Posterior vena cava (tissue), 2 donors: ENCODE data around the gene PRDM16. TPM values are rescaled to one million over a fixed set of nuclear protein-coding genes. Genes with fewer than 3 reads are reported as not detected.

ENCODE experiments used
- DNase-seq: peaks from one replicate; pipeline ENCODE4 v3.0.0-alpha.2; 2020; ENCODE audit warnings: low spot score
- intact Hi-C, 2 donors: fragments of 100-400 bp; cut with DNase I; formaldehyde crosslinking; loops; one replicate each; pipeline versions ENCODE4 v1.14.1 to v1.14.2; 2022 to 2023
- total RNA-seq, 2 donors: library from RNA; stranded (reverse); fragmentation: NEBNext Ultra II Directional; extraction: Animal tissue kit (Norgen Biotek cat#: 25700); gene quantifications; one replicate each; pipeline ENCODE4 v1.2.1, GENCODE V29; 2021
- donor health status: DM: yes; HTN: yes; CAD: no.
- donor health status: DM: yes; HTN: yes; CAD: no.

Gene PRDM16
- total RNA-seq, 2 donors from 2014 or later = 15.8 to 21.1 TPM

DNA sequence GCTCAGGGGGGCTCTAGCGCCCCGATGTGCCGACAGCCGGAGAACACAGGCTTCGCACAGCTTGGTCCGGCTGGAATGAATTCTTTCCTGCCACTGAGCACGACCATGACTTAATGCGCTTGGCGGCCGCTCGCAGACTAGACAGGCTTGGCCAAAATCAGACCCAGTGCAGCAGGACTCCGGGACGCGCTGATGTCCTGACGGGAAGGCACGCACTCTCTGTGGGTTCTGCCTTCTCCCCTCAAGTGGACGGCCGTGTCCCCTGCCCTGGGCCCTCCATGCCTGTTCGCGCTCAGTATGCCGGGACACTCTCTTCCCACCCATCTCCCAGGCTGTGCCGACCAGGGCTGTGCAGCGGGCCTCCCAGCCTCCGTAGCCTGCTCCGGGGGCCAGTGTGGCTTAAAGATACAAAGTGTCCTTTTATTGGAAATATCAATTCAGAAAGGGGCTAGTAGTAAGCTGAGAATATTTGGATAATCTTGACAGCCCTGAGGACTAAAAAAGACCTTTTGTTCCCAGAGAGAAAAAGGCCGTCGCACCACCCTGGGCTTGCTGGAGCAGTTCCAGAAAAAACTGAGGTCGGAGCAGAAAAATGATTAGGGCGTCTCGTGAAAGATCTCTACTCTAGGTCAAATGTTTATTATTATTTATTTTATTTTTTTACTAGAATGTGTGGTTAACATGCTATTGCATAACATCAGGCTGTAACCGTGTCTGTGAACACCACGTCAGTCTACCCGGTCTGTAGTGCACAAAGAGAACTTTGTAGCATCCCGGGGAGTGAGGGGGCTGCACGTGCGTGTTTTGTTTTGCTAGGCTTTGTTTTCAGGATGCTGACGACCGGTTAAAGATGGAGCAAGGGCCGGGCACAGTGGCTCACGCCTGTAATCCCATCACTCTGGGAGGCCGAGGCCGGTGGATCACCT, 297.4 kb downstream of the PRDM16 start:
- DNase-seq = peak; percentile 92
- intact Hi-C loops = no loop called here

DNA sequence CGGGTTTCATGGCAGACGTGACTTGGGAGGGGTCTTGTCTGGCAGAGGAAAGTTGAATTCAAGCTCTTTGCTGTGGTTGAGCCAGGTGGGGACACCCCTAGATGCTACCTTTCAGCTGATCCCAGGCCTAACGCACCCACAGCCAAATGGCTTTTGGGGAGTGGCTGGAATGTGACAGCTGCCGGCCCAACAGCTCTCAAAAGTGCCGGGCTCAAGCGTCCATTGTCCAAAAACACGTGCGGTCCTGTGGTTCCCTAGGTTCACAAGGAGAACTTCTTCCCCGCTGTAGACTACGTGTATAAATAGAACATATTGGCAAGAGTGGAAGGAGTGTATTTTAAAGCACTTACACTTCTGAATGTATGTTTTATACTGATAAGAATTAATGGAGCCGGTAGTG, 298.4 kb downstream of the PRDM16 start:
- no peak for DNase-seq
- intact Hi-C loops = no loop called here

DNA sequence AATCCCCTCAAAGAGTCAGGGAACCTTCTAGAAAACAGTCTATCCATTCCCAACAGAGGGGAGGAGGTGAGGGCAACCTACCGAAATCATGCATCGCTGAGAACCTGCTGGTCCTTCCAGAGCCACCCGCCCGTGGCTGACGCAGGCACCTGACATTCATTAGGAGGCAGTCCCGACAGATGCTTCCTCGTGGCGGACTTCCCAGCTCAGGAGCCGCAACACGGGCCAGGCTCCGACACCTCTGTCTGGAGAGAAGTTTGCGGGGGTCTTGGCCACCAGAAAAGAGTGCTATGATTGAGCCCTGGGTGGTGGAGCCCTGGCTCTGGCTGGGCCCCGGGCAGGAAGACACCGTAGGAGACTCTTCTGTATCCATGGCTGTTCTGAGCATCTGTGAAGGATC, 299.1 kb downstream of the PRDM16 start:
- intact Hi-C loops = loop anchor here in 1 of 2 donors (1.0 kb wide), 1 partner anchor 45 kb away; no protein-coding TSS in a partner anchor
- no peak for DNase-seq

DNA sequence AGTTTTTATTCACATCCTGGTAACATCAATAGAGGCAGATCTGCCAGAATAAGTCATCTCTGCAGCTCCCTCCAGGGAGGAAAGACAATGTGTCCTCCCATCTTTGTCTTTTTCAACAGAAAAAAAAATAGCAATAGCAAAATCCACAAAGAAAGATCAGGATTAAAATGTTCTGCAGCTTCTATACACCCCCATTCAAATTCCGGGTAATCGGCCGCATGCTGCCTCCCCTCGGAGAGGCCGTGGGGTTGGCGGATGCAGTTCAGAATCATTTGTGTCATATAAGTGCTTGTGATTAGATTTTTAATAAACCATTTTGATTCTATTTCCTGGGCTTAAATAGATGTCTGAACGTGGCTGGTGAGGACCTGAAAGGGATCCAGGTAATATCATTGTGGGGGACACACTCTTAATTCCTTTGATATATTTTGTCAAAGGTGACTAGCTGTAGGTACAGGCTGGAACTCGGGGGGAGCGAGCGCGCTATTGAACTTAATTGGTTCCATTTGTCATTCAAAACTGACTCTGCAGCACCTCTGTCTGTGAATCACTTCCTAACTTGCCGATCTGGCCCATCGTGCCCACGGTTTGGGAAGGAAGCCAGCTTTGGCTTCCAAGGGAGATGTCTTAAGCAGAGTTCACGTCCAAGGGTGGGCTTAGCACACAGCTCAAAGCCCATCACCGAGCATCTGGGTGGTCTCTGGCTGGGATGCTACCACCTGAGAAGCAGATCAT, 299.9 kb downstream of the PRDM16 start:
- no peak for DNase-seq
- intact Hi-C loops = loop anchor here in 1 of 2 donors (1.0 kb wide), 1 partner anchor 44 kb away; no protein-coding TSS in a partner anchor

DNA sequence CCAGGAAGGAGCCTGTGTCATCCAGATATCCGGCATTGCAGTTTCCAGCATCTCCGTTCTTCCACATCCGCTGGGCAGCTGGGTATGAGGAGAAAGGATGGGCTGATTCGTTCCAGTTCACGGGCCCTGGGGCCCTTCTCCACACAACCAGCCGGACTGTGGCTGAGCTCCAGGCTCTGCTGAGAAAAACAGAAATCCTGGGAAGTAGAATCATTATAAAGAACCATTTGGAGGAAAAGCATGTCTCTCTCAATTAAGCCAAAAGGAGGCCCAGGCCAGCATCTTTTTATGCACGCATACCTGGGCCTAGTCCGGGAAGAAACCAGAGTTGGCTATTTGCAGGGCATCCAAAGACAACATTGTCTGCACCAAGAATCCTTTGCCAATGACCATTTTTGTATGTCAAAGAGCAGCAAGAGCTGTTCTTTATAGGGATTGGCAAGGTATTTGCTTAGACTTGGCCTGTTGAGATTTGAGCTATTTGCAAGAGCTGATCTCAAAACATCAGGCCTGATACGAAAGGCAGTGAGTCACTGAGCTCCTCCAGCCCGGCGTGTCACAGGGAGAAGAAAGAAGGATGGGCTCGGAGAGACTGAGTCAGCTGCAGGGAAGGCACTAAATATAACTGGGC, 300.6 kb downstream of the PRDM16 start:
- peak; percentile 90 for DNase-seq
- intact Hi-C loops = no loop called here

DNA sequence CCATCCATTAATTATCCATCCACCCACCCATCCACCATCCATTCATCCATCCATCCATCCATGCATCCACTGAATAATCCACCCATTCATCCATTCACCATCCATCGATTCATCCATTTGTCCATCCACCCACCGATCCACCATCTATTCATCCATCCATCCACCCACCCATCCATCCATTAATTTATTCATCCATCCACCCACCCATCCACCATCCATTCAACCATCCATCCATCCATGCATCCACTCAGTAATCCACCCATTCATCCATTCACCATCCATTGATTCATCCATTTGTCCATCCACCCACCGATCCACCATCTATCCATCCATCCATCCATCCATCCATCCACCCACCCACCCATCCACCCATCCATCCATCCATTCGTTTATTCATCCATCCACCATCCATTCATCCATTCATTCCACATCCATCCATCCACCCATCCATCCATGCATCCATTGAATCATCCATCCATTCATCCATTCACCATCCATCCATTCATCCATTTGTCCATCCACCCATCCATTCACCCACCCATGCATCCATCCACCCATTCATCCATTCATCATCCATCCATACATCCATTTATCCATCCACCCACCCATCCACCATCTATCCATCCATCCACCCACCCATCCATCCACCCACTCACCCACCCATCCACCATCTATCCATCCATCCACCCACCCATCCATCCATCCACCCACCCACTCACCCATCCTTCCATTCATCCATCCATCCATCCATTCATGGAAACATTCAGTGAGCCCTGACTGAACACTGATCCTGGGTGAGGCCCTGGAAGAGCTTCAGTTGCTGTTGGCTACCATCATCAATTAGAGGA, 302.1 kb downstream of the PRDM16 start:
- intact Hi-C loops = no loop called here
- DNase-seq = no peak

DNA sequence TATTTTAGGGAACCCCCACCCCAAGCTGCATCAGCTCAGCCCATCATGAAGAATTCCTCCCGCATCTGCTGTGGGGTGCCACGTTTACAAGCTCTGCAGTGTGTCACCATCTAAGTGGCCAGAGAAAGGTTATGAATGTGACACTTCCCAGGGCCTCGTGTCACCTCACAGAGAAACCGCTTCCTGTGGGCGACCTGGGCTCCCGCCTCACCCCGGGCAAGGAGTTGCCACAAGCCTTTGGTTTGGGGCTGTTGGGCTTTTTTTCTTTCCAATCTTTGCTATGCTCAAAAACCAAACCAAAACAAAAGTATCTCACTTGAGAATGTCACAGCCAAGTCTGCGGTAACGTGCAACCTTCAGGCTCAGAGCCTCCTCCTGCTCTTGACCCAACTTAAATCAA, 303.3 kb downstream of the PRDM16 start:
- intact Hi-C loops = no loop called here
- no peak for DNase-seq

DNA sequence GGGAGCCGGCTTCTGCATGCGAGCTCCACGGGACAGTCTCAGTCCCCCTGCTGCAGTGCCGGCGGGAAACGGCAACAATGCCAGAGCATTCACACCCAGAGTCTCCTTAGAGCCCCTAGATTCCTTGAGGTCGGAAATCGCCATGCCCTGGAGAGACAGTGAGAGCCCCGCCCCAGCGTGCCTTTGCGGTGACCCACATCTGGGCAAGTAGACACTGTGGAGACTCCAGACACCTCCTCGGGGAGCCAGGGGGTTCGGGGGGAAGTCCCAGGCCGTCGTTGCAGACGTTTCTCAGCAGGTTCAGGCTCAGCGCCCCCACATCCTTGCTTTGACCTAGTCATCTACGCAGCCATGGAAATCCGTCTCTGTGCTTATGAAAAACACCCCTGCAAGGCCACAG, 304.2 kb downstream of the PRDM16 start:
- intact Hi-C loops = no loop called here
- no peak for DNase-seq

DNA sequence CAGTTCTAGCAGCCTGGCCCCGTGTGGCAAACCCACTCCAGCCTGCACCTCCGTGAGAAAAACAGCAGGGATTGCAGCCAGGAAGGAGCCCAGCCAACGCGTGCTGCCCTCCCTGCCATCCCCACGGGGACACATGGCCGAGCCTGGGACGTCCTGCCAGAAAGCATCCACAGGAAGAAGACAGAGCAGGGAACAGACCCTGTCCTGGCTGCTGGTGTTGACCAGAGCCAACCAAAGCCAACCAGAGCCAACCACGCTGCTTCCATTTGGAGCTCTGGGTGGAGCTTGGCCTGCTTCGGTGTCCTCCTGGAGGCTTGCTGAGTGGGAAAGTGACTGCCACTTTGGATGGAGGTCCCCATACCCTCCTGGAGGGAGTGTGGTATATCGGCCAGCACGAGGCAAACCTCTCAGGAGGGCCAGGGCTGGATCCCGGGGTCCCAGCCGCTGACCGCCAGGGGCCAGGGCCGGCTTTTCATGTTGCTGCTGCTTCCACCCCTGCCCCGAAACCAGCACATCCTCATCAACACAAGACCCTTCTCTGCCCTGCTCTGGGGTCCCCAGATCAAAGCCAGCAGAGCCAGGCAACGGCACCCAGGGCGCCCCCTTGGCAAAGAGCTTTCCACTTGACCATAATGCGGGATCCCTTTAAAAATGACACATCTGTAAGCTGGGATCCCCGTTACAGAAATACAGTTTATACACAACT, 304.9 kb downstream of the PRDM16 start:
- no peak for DNase-seq
- intact Hi-C loops = no loop called here

DNA sequence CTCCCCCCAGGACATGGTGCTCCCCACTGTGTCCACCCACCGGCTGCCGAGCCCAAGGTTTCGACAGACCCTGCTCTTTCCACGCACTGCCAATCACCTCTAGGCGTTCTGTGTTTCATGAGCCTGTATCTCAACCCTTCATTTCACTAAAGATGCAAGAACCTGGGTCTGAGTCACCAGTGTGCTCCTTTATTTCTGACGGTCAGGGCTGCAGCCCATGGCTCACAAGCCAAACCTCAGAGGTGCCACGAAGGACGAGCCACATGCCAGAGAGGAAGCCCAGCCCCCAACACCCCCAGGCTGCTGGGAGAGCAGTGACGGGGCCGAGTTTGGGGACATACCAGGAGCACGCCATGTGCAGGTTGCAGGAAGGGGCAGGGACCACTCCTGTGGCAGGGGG, 306.2 kb downstream of the PRDM16 start:
- intact Hi-C loops = no loop called here
- DNase-seq = no peak

DNA sequence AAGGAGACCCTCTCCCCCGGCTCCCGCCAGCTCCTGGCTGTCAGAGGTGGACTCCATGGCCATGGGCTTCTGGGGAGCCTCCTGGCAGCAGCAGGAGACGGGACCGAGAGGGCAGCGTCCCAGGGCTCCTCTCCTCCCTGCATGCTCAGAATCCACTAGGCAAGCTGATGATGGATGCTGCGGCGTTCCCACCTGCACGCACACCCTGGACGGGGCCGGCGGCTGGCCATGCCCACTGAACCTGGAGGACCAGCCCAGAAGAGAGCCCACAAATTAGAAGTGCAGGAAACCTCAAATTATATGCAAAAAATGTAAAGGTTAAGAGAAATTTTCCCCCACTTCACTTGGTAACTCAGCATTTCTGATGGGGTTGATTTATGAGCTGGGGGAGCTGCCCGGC, 308.2 kb downstream of the PRDM16 start:
- intact Hi-C loops = no loop called here
- DNase-seq = no peak

DNA sequence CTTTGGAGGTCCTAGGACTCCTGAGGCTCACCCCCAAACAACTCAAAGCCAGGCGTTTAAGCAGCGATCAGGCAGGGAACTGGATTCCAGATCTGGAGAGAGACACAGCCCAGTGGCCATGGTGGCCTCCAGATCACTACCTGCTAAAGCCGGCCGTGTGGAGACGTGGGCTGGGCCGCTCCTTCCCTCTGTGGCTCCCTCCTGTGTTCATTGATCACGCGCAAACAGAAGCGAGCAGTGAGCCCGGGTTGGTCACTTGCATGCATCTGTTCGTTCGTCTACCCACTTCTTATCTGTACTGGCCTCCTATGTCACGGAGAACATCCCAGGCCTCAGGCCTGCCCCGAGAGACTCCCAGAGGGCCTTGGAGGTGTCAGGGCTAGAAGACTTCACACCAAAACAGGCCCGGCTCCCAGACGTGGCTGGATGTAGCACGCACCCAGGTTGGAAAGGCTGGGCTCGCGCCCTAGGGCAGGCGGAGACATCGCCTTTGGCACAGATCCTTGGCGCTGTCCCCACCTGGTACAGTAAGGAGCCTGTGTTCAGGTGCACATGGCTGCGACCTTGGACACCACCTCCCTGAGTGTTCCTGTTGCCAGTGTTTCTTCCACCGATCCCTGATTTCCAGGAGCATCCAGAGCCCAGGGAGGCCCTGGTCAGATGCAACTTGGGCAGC, 308.7 kb downstream of the PRDM16 start:
- intact Hi-C loops = no loop called here

DNA sequence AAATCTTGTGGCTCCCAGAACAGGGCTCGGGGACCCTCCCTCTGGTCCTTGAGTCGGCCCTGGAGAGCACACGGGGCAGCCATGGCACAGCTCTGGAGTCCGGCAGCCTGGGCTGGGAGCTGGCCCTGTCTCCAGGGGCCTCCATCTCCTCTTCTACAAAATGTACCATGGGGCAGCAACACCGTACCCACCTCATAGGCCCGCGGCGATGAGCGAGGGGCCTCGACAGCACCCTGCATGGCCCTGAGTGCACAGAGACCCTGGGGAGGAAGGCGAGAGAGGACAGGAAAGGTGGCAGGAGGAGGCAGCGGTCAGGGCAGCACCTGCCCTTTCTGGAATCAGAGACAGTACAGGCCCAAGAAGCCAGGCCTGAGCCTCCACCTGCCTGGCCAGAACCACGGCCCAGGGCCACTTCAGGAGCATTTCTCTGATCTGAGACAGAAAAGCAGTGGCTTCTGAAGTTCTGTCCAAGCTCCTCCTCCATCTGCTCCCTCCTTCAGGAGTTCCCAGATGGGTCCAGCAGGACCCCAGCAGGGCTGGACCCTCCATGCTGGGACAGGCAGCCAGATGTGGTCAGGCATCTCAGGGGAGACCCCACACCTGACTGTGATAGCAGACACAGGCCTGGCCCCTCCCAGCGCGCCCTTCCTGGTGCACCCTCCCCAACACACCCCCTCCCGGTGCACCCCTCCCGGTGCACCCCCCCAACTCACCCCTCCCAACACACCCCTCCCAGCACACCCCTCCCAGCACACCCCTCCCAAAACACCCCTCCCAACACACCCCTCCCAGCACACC, 309.6 kb downstream of the PRDM16 start:
- intact Hi-C loops = no loop called here
- DNase-seq = no peak

More for the DNA sequence above, 308.7 kb downstream of the PRDM16 start:
- no peak for DNase-seq

DNA sequence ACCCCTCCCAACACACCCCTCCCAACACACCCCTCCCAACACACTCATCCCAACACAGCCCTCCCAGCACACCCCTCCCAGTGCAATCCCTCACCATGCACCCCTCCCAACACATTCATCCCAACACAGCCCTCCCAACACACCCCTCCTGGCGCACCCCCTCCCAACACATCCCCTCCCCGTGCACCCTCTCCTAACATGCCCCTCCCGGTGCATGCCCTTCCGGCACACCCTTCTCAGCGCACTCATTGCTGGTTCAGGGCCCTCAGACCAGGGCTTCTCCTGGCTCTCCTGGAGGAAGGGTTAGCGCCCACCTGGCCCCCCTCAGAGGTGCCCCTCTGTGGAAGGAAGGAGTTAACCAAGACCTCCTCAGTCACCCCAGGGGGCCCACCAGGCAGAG, 310.9 kb downstream of the PRDM16 start:
- intact Hi-C loops = no loop called here
- DNase-seq = no peak

DNA sequence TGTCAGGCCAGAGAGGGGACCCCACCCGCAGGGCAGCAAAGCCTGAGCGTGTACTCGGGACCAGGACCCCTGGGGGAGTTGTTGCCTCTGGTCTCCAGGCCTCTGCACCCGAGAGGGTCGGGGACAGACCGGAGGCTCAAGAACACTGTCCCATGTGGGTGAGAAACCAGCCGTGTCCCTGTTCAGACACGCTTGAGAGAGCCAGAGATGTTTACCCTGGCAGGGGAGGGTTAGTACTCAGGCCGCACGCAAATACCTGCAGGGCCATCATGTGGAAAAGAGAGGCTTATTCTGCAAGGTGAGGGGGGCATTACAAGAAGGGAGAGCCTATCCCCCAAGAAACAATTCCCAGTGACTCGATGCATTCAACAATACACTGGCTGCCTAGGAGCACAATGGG, 311.5 kb downstream of the PRDM16 start:
- intact Hi-C loops = no loop called here
- DNase-seq = no peak

DNA sequence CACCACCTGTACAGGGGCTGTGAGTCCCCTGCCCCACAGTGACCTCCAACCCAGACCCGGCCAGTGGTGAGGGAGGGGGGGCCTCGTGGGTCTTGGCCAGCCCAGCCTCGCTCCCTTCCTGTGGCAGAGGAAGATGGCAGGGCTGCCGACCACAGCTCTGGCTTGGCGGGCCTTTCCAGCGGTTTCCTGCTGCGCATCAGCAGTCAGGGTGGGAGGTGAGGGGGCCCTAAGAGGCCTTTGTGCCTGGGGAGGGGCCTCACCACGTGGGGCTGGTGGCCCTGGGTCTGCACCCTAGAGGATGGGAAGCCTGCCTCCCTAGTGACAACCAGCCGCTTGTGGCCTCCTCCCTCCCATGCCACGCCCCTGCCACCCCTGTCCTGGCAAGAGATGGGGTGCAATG, 312.9 kb downstream of the PRDM16 start:
- DNase-seq = no peak
- intact Hi-C loops = no loop called here

DNA sequence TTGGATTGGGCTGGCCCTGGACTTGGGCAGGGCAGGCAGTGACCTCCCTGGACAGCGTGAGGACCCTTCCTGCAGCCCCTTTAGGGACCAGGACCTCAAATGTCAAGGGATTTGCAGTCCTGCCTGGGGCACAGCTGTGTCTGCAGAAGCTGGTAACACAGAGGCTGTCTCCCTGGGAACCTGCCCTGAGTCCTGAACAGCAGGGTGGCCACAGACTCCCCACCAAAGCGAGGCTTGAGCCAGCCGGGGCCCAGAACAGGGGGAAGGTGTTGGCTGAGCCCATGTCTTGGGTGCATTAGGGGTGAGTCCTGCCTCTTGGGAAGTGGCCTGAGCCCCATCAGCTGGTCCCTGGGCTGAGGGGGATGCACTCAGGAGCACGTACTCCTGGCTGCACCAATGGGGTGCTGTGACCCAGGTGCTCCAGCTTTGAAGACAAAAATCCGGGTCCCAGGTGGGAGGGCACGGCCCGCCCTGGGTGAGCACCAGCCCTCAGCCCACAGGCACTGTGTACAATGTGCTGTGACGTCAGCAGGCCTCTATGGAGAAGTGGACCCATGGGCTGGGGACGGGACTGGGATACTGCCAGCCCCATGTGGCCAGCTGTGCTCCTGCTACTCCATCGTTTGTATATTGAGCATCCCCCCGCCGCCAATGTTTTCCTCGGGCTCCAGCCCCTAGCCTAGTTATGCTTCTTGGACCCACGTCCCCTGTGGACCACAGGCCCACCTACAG, 313.5 kb downstream of the PRDM16 start:
- DNase-seq = no peak
- intact Hi-C loops = no loop called here
